Choroid plexus epithelial cell (primary cell): Measurements from ENCODE around the gene RTP2.

ENCODE experiments used
- DNase-seq: peaks from one replicate; pipeline ENCODE4 v3.0.0-alpha.2; 2010; ENCODE audit warnings: low read depth
- H3K4me3 ChIP-seq: 2 replicates; pipeline ENCODE4 v1.5.1; 2011; ENCODE audit warnings: low read depth, mild to moderate bottlenecking, control low read depth, low read length, moderate library complexity
- CTCF ChIP-seq: conservative IDR thresholded peaks from 2 replicates; pipeline ENCODE4 v1.5.1; 2011; ENCODE audit warnings: low read depth, mild to moderate bottlenecking, control low read depth, inconsistent platforms, low read length, moderate library complexity

The RTP2 gene

GRCh38 chr3:187741403-187742350 is 39.3 kb upstream of the RTP2 start:
- peak overlapping the region; percentile 97 for H3K4me3 ChIP-seq
- peak; percentile 91 for DNase-seq
- peak; percentile 90 for TF ChIP-seq CTCF

GRCh38 chr3:187740421-187741399 is 38.4 kb upstream of the RTP2 start:
- H3K4me3 ChIP-seq: peak overlapping the region; percentile 97
- DNase-seq: peak; percentile 87
- peak; percentile 81 for TF ChIP-seq CTCF

GRCh38 chr3:187739561-187740332 is 37.4 kb upstream of the RTP2 start:
- TF ChIP-seq CTCF: peak; percentile 80
- DNase-seq: peak; percentile 96

GRCh38 chr3:187739094-187739560 is 36.8 kb upstream of the RTP2 start:
- TF ChIP-seq CTCF: no peak
- H3K4me3 ChIP-seq: peak overlapping the region; percentile 97
- no peak for DNase-seq

More at GRCh38 chr3:187739561-187740332, 37.4 kb upstream of the RTP2 start:
- peak overlapping the region; percentile 97 for H3K4me3 ChIP-seq

GRCh38 chr3:187738331-187739093 is 36.2 kb upstream of the RTP2 start:
- peak; percentile 84 for TF ChIP-seq CTCF
- H3K4me3 ChIP-seq: peak overlapping the region; percentile 97
- DNase-seq: peak; percentile 96

- TF ChIP-seq CTCF: no peak
These were observed 35.6 kb upstream of the RTP2 start for GRCh38 chr3:187738071-187738330.

More at GRCh38 chr3:187738071-187738330, 35.6 kb upstream of the RTP2 start:
- H3K4me3 ChIP-seq: peak overlapping the region; percentile 97
- DNase-seq: no peak
